HCT116 (cell line): Measurements from ENCODE around the gene OR2L3. TPM values are rescaled to one million over a fixed set of nuclear protein-coding genes. Genes with fewer than 3 reads are reported as not detected.

Experiments used
- ATAC-seq: fragments of 200-7000 bp; cut with Tn5 transposase; 2 replicates; pipeline ENCODE4 v1.9.1; 2020; ENCODE audit warnings: mild to moderate bottlenecking, moderate library complexity
- Bru-seq: library from RNA; stranded (reverse); fragments of 400-500 nt; gene quantifications from one replicate; lab custom pipeline; 2021; lab: Mats Ljungman, UMichigan
- BruChase-seq, 2 experiments: library from RNA; stranded (reverse); fragments of 400-500 nt; gene quantifications; one replicate each; lab custom pipeline; 2021; lab: Mats Ljungman, UMichigan
- BruUV-seq: library from RNA; stranded (reverse); fragments of 400-500 nt; replicated peaks from 2 replicates; lab custom pipeline; 2021; lab: Mats Ljungman, UMichigan
- CTCF ChIA-PET: fragments of 300-600 bp; sonication (Branson Sonifier 250); formaldehyde crosslinking; loops from one replicate; lab custom pipeline; 2021; ENCODE audit warnings: antibody characterized with exemption; lab: Charles Lee
- POLR2A ChIA-PET: fragments of 300-600, 350-600 bp; sonication (Branson Sonifier 250); formaldehyde crosslinking; loops from one replicate; lab custom pipeline; 2021; ENCODE audit warnings: antibody characterized with exemption; lab: Charles Lee
- RAD21 ChIA-PET, 2 experiments: fragments of 300-600 bp; sonication (Branson Sonifier 250); formaldehyde crosslinking; loops; one replicate each; lab custom pipeline; 2023; ENCODE audit warnings: low total read pairs in 2 of 2; ENCODE audit not compliant: uncharacterized antibody in 2 of 2, unreplicated experiment in 2 of 2, low non-redundant PET in 1 of 2; lab: Charles Lee
- DNase-seq: peaks from one replicate; pipeline ENCODE4 v3.0.0-alpha.2; 2010; ENCODE audit warnings: low read depth, low spot score
- H2AFZ ChIP-seq: fragments of 200-600 bp; shearing (Covaris generic), sonication (generic); 2 replicates; pipeline ENCODE4 v1.6.1; 2017; ENCODE audit warnings: low read depth, mixed run types, mixed read lengths, antibody characterized with exemption, low read length; ENCODE audit not compliant: poor library complexity, severe bottlenecking
- H3K27ac ChIP-seq: 2 replicates; pipeline ENCODE4 v1.5.1; 2012; ENCODE audit warnings: low read depth, low read length
- H3K27me3 ChIP-seq: fragments of 200-600 bp; sonication (generic); 2 replicates; pipeline ENCODE4 v1.6.1; 2016; ENCODE audit warnings: mixed run types, low read length, mixed read lengths; ENCODE audit not compliant: insufficient read depth
- H3K36me3 ChIP-seq, 2 experiments: fragments of 200-500 bp in 1 of 2; fragments of 200-600 bp in 1 of 2; sonication (Bioruptor generic) in 1 of 2; sonication (generic) in 1 of 2; 2 replicates each; pipeline versions ENCODE4 v1.5.1 to v1.6.1; 2014 to 2016; ENCODE audit warnings: low read length in 2 of 2, inconsistent platforms in 1 of 2, mixed read lengths in 1 of 2, mixed run types in 1 of 2; ENCODE audit not compliant: insufficient read depth in 2 of 2, control insufficient read depth in 1 of 2
- H3K4me1 ChIP-seq, 2 experiments: fragments of 200-600 bp in 1 of 2; sonication (generic) in 1 of 2; 2 replicates each; pipeline versions ENCODE4 v1.5.1 to v1.6.1; 2012 to 2017; ENCODE audit warnings: low read length in 2 of 2, inconsistent platforms in 1 of 2, mild to moderate bottlenecking in 1 of 2, mixed read lengths in 1 of 2, mixed run types in 1 of 2, moderate library complexity in 1 of 2; ENCODE audit not compliant: insufficient read depth in 2 of 2, control insufficient read depth in 1 of 2
- H3K4me2 ChIP-seq: fragments of 200-600 bp; sonication (generic); 2 replicates; pipeline ENCODE4 v1.6.1; 2017; ENCODE audit warnings: mixed run types, low read length, mixed read lengths
- H3K4me3 ChIP-seq, 2 experiments: fragments of 200-600 bp in 1 of 2; sonication (generic) in 1 of 2; replicated peaks in 1 of 2; 2 replicates each; pipeline ENCODE4 v1.5.1; 2011 to 2016; ENCODE audit warnings: low read length in 2 of 2, control low read depth in 1 of 2, low read depth in 1 of 2, mild to moderate bottlenecking in 1 of 2, mixed read lengths in 1 of 2, mixed run types in 1 of 2
- H3K79me2 ChIP-seq: fragments of 200-600 bp; sonication (generic); 2 replicates; pipeline ENCODE4 v1.6.1; 2017; ENCODE audit warnings: mild to moderate bottlenecking, mixed run types, low read length, moderate library complexity, mixed read lengths; ENCODE audit not compliant: insufficient read depth
- H3K9ac ChIP-seq: fragments of 200-600 bp; sonication (generic); 2 replicates; pipeline ENCODE4 v1.6.1; 2016; ENCODE audit warnings: low read length, mixed read lengths
- H3K9me2 ChIP-seq: fragments of 200-600 bp; sonication (generic), shearing (Covaris generic); 2 replicates; pipeline ENCODE4 v1.6.1; 2017; ENCODE audit warnings: mixed run types, mild to moderate bottlenecking, moderate library complexity; ENCODE audit not compliant: insufficient read depth
- H3K9me3 ChIP-seq, 2 experiments: fragments of 200-500 bp in 1 of 2; fragments of 200-600 bp in 1 of 2; sonication (Bioruptor generic) in 1 of 2; sonication (generic) in 1 of 2; 2 replicates each; pipeline ENCODE4 v1.6.1; 2014 to 2017; ENCODE audit warnings: low read length in 2 of 2, mixed read lengths in 2 of 2, inconsistent platforms in 1 of 2, low read depth in 1 of 2, mild to moderate bottlenecking in 1 of 2, mixed run types in 1 of 2, moderate library complexity in 1 of 2; ENCODE audit not compliant: control insufficient read depth in 1 of 2, insufficient read depth in 1 of 2
- H4K20me1 ChIP-seq: fragments of 200-600 bp; sonication (generic), shearing (Covaris generic); 2 replicates; pipeline ENCODE4 v1.6.1; 2017; ENCODE audit warnings: mixed run types, mild to moderate bottlenecking, moderate library complexity; ENCODE audit not compliant: insufficient read depth
- ATF3 ChIP-seq: IDR thresholded peaks from 2 replicates; pipeline ENCODE4 v1.6.1; 2012
- CBX3 ChIP-seq: IDR thresholded peaks from 2 replicates; pipeline ENCODE4 v1.6.1; 2012; ENCODE audit warnings: low read depth
- CEBPB ChIP-seq: IDR thresholded peaks from 2 replicates; pipeline ENCODE4 v1.6.1; 2012; ENCODE audit warnings: low read depth
- CTCF ChIP-seq, 3 experiments: fragments of 200-600 bp in 1 of 3; sonication (generic) in 1 of 3; IDR thresholded peaks in 2 of 3; conservative IDR thresholded peaks in 1 of 3; 2 replicates each; pipeline ENCODE4 v1.5.1; 2012 to 2017; ENCODE audit warnings: low read depth in 2 of 3, low read length in 2 of 3, antibody characterized with exemption in 1 of 3, borderline replicate concordance in 1 of 3, control low read depth in 1 of 3, mild to moderate bottlenecking in 1 of 3, mixed read lengths in 1 of 3, mixed run types in 1 of 3, moderate library complexity in 1 of 3; ENCODE audit not compliant: insufficient read depth in 1 of 3
- EGR1 ChIP-seq: IDR thresholded peaks from 2 replicates; pipeline ENCODE4 v1.6.1; 2012; ENCODE audit warnings: low read depth
- EZH2phosphoT487 ChIP-seq: fragments of 200-600 bp; IDR thresholded peaks from 2 replicates; pipeline ENCODE4 v1.6.1; 2018; ENCODE audit warnings: antibody characterized with exemption, borderline replicate concordance
- FOSL1 ChIP-seq: IDR thresholded peaks from 2 replicates; pipeline ENCODE4 v1.6.1; 2012; ENCODE audit warnings: low read depth
- POLR2A ChIP-seq: IDR thresholded peaks from 2 replicates; pipeline ENCODE4 v1.7.0; 2011; ENCODE audit warnings: borderline replicate concordance; ENCODE audit not compliant: insufficient read depth, insufficient read length; ENCODE audit errors: extremely low read depth
- POLR2AphosphoS5 ChIP-seq: IDR thresholded peaks from 2 replicates; pipeline ENCODE4 v1.6.1; 2011; ENCODE audit warnings: mild to moderate bottlenecking, low read depth, low read length, moderate library complexity
- RAD21 ChIP-seq: IDR thresholded peaks from 2 replicates; pipeline ENCODE4 v1.6.1; 2012; ENCODE audit warnings: low read depth, mild to moderate bottlenecking
- REST ChIP-seq: IDR thresholded peaks from 2 replicates; pipeline ENCODE4 v1.6.1; 2012; ENCODE audit warnings: low read depth
- SP1 ChIP-seq: IDR thresholded peaks from 2 replicates; pipeline ENCODE4 v1.6.1; 2012; ENCODE audit warnings: low read depth
- SRF ChIP-seq: IDR thresholded peaks from 2 replicates; pipeline ENCODE4 v1.6.1; 2012; ENCODE audit warnings: low read depth
- TCF7L2 ChIP-seq: IDR thresholded peaks from 2 replicates; pipeline ENCODE4 v1.7.0; 2011; ENCODE audit warnings: borderline replicate concordance, inconsistent platforms; ENCODE audit not compliant: insufficient read depth, insufficient read length; ENCODE audit errors: extremely low read depth
- YY1 ChIP-seq: IDR thresholded peaks from 2 replicates; pipeline ENCODE4 v1.6.1; 2011; ENCODE audit warnings: low read length, low read depth, moderate library complexity, mild to moderate bottlenecking; ENCODE audit not compliant: insufficient replicate concordance; ENCODE audit errors: extremely low read depth
- ZBTB33 ChIP-seq: IDR thresholded peaks from 2 replicates; pipeline ENCODE4 v1.6.1; 2011; ENCODE audit warnings: mild to moderate bottlenecking, low read length, moderate library complexity; ENCODE audit not compliant: insufficient replicate concordance; ENCODE audit errors: extremely low read depth
- ZFX ChIP-seq: fragments of 450-650 bp; IDR thresholded peaks from 2 replicates; pipeline ENCODE4 v1.6.1; 2017
- intact Hi-C: fragments of 100-400 bp; cut with micrococcal nuclease; formaldehyde crosslinking; loops from 2 replicates; pipeline ENCODE4 v1.10.0; 2022
- long read RNA-seq: library from polyadenylated mRNA; unstranded; transcript quantifications from one replicate; pipeline ENCODE4 v2.0.0, GENCODE V29; 2021; ENCODE audit not compliant: unreplicated experiment
- polyA plus RNA-seq: library from polyadenylated mRNA; unstranded; fragments of >200 nt; gene quantifications from 2 replicates; pipeline ENCODE4 v1.2.1, GENCODE V29; 2012; ENCODE audit warnings: missing spikeins
- total RNA-seq: library from RNA; stranded (reverse); gene quantifications from one replicate; pipeline ENCODE4 v1.2.1, GENCODE V29; 2021; ENCODE audit not compliant: unreplicated experiment

Gene OR2L3
- total RNA-seq (not detected), Bru-seq, nascent RNA (not detected), BruChase-seq, experiment 1, labeled RNA remaining after a 6-hour chase (not detected), BruChase-seq, experiment 2, labeled RNA remaining after a 2-hour chase (not detected)
- not detected in 2 replicates for polyA plus RNA-seq
- long read RNA-seq: 0 reads

GRCh38 chr1:248046536-248046935, at the start of gene OR2L3:
Gene OR2L3, plus strand, starts transcription at chr1:248046836. Its CDS starts 13,846 bp downstream, at chr1:248060682.
- ATAC-seq (no peak), DNase-seq (no peak)
- no peak within 1 kb of the TSS for H3K27ac ChIP-seq
- H4K20me1 ChIP-seq: no peaks in the 10 kb centered on the region
- no peaks in the 10 kb centered on the region for H3K36me3 ChIP-seq
- H3K9me2 ChIP-seq: no peaks in the 10 kb centered on the region
- no TSS peak for BruUV-seq
- H3K27me3 ChIP-seq: no peaks in the 10 kb centered on the region
- RAD21 ChIA-PET: no interaction called here
- TF ChIP-seq POLR2AphosphoS5: no peak
- TF ChIP-seq ZFX: no peak
- TF ChIP-seq ZBTB33: no peak
- no peak for TF ChIP-seq FOSL1
- no peak for TF ChIP-seq ATF3
- no peak for TF ChIP-seq YY1
- TF ChIP-seq TCF7L2: no peak
- no peak for TF ChIP-seq CTCF (IDR thresholded peaks at IDR 0.05 in 2 of 3, conservative IDR thresholded peaks at IDR 0.05 in 1 of 3; ENCODE audit: borderline replicate concordance in 1 of 3, insufficient read depth in 1 of 3, low read depth in 2 of 3, low read length in 2 of 3)
- no peak for TF ChIP-seq CEBPB
- no peak for TF ChIP-seq EZH2phosphoT487
- no peak for TF ChIP-seq SP1
- no peak for TF ChIP-seq REST
- no peak for TF ChIP-seq SRF
- no peak for TF ChIP-seq EGR1
- TF ChIP-seq POLR2A: no peak
- no peak for TF ChIP-seq RAD21
- TF ChIP-seq CBX3: no peak
- H3K79me2 ChIP-seq: no peaks in the 10 kb centered on the region
- H3K4me2 ChIP-seq: no peak within 1 kb of the TSS
- no peak within 1 kb of the TSS for H3K9ac ChIP-seq
- CTCF ChIA-PET: no interaction called here
- POLR2A ChIA-PET: no interaction called here
- intact Hi-C loops: no loop called here
- H2AFZ ChIP-seq: no peak within 1 kb of the TSS
- no peaks in the 10 kb centered on the region for H3K4me1 ChIP-seq
- H3K4me3 ChIP-seq: no peak within 1 kb of the TSS
- peaks cover 0 to 12% of the 10 kb centered on the region in 2 experiments; a peak in 2 of 4 replicates for H3K9me3 ChIP-seq
